Measurements from ENCODE around the gene TIMP3.

TIMP3 gene

DNA sequence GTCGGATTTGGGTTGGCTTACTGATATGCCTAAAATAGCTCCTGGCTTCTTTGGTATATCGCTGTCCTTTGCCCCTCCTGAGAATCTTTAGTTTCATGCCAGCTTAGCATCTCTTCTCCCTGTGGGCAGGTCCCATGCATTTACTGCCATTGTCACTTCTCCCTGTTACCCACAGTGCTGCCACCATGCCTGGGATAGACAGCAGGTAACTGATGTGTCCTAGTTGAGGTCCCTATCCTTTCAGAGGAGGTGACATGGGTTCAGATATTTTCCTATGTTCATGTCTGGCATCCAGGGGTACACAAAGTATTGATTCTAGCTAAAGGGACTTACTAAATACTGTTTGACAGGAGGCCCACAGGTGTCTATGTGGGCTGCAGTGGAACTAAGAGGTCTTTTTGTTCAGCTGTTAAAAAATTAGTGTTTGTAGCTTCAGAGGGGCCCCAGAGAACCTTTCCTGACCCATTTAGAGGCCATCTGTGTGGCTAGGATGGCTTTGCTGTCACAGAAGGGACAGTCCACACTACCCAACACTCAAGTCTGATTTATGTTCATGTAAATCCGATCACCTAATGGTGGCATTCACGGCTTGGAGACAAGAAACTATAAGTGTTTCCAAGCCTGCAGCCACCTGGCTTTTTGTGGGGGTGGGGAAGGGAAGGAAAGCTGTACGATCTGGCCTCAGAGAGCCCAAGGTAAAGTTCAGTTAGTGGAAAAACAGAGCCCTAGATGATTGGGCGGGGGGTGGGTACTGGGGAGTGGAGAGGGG, 8.5 kb downstream of the TIMP3 start:
- no peak for DNase-seq (ENCODE audit: low spot score)
- TF ChIP-seq, protein P1, sequence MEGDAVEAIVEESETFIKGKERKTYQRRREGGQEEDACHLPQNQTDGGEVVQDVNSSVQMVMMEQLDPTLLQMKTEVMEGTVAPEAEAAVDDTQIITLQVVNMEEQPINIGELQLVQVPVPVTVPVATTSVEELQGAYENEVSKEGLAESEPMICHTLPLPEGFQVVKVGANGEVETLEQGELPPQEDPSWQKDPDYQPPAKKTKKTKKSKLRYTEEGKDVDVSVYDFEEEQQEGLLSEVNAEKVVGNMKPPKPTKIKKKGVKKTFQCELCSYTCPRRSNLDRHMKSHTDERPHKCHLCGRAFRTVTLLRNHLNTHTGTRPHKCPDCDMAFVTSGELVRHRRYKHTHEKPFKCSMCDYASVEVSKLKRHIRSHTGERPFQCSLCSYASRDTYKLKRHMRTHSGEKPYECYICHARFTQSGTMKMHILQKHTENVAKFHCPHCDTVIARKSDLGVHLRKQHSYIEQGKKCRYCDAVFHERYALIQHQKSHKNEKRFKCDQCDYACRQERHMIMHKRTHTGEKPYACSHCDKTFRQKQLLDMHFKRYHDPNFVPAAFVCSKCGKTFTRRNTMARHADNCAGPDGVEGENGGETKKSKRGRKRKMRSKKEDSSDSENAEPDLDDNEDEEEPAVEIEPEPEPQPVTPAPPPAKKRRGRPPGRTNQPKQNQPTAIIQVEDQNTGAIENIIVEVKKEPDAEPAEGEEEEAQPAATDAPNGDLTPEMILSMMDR (IDR thresholded peaks at IDR 0.05; ENCODE audit: extremely low read depth, missing control alignments) = no peak

DNA sequence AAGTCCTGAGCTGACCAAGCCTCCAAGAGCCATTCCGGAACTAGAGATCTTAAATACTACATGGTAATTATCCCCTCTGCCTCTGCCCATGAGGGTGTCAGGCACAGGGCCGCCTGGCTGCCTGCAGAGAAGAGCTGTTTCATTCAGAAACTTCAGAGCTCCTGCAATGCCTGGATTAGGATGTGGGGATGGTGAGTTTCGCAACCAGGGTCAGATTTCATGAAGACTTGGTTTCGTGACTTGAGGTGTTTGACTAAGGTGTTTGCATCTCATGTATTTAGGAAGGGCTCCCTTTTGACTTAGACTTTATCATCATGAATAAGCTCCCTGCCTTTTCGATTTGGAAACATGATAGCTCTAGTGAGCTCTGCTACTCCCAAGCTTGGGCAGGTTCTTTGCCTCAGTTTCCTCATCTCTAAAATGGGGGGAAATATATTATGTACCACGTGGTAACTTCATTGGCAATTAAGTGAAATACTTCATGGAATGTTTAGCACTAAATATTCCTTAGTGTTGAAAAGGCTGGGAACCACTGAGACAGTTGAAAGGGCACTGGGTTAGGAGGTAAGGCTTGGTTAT, 9.1 kb downstream of the TIMP3 start:
- TF ChIP-seq, protein P1 (IDR thresholded peaks at IDR 0.05; ENCODE audit: extremely low read depth, missing control alignments) = no peak
- no peak for DNase-seq (ENCODE audit: low spot score)

DNA sequence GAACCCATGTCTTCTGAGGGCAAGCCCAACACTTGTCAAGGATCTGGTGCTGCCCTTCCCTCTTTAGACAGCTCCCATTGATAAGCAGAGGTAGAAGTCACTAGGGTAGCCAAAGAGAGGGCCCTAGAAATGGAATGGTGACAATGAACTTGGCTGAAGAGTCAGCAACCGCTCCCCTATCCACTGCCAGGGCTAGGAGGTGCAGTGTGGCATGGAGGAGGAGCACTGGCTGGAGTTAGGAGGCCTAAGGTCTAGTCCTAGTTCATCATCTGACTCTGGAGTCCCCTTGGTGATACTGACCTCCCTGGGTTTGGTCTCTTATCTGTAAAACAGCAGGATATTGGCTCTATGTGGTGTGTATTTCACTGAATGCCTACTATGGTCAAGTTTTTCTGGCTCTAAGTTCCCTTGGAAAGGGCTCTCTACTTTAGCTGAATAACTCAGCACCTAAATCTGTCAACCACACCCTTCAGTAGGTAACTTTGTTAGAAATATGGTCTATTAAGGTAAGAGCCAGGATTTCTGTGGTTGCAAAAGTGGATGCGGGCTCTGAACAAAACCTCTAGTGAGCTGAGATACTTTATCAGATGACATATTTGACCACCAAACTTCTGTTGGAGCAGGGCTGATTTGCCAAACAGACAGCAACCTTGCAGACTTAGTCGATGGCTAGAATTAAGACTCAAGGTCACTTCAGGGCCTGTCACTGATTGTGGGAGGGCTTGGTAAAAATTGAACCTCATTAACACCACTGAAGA, 10.5 kb downstream of the TIMP3 start:
- TF ChIP-seq, protein P1 (IDR thresholded peaks at IDR 0.05; ENCODE audit: extremely low read depth, missing control alignments) = no peak
- no peak for DNase-seq (ENCODE audit: low spot score)

DNA sequence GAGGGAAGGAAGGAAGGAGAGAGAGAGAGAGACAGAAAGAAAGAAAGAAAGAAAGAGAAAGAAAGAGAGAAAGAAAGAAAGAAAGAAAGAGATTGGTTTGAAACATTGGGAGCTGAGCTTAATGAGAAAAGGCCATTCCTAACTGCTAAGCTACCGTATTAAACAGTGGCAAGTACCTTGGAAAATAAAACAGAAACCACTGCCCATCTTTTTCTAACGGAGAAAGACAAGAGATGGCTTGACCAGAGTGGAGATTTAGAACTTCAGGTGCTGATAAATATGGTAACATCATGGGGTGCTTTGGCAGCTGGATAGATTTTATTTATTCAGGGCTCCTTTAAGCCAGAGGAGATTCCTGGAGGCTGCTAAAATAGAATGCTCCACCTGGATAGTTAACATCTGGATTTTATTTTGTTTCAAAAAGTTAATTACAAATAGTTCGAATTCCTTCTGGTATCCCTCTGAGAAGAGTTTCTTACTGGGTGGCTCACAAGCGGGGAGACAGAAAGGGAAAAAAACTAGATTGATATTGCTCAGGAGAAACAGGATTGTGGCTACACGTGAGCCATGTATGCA, 12.9 kb downstream of the TIMP3 start:
- DNase-seq (ENCODE audit: low spot score) = no peak
- TF ChIP-seq, protein P1 (IDR thresholded peaks at IDR 0.05; ENCODE audit: extremely low read depth, missing control alignments) = no peak

DNA sequence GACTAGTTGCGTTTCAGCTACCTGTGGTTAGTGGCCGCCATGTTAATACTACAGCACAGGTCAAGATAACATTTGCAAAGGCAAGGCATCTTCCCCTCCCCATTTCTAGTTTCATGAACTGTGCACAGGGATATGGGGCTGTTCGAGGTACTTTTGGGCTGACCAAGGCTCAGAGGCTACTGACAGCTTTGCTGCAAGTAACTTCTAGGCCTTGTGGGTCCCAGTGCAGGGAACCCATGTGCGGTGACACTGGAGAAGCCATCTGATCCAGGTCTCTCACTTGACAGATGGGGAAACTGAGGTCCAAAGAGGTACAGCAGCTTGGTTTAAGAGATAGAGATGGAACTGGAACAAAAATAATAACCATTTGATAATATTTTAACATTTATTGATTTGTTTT, 13.6 kb downstream of the TIMP3 start:
- no peak for DNase-seq (ENCODE audit: low spot score)
- TF ChIP-seq, protein P1 (IDR thresholded peaks at IDR 0.05; ENCODE audit: extremely low read depth, missing control alignments) = no peak

DNA sequence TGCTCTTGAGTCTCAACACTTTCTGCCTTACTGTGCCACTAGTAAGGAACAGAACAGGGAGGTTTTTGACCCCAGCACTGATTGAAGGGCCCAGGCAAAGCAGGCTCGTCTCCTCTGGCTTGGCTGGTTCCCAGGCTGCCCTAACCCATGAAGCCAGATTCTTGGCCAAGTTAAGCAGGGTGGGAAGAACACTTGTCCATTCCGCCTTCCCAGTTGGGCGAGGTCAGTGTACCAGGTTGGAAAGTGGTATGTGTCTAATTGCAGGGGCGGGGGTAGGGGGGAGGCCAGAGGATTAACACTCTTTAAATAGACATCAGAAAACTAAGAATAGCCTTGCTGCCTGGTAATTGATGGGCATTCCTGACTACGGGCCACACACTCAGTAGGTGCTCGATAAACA, 14.4 kb downstream of the TIMP3 start:
- TF ChIP-seq, protein P1 (IDR thresholded peaks at IDR 0.05; ENCODE audit: extremely low read depth, missing control alignments) = no peak
- no peak for DNase-seq (ENCODE audit: low spot score)

Measured in GM20000 (cell line).